Spleen (tissue), 7 donors: ENCODE data around the gene FAM72B.
"Not testable (repeated sequence)": the region's sequence is repeated elsewhere in the genome, so short reads cannot be mapped to it uniquely, and the experiment has no call there.

Experiments
- POLR2A ChIP-seq, 3 donors: fragments of 450-650 bp; IDR thresholded peaks; one replicate each; pipeline ENCODE4 v1.5.1; 2017; ENCODE audit warnings: antibody characterized with exemption in 3 of 3, mild to moderate bottlenecking in 1 of 3
- POLR2AphosphoS5 ChIP-seq, 3 donors: sonication (generic); formaldehyde crosslinking; IDR thresholded peaks; one replicate each; pipeline ENCODE4 v1.5.1; 2017; ENCODE audit warnings: antibody characterized with exemption in 3 of 3
- TF ChIP-seq, protein P1 (sequence below), 11 experiments: fragments of 200-600 bp in 7 of 11; fragments of 450-650 bp in 4 of 11; sonication (generic) in 4 of 11; IDR thresholded peaks in 8 of 11; conservative IDR thresholded peaks in 3 of 11; 1 replicate in 7 of 11; 2 replicates in 4 of 11; pipeline versions ENCODE4 v1.4.0 to v1.8.0; 2016 to 2021; ENCODE audit warnings: antibody characterized with exemption in 11 of 11, inconsistent platforms in 4 of 11, mild to moderate bottlenecking in 1 of 11
- donor health status: DM: no; HTN: no; CAD: no; lungs with moderate emphysema.
- donor health status: DM: no; HTN: no; CAD: no.
- donor health status: DM: no; HTN: no; CAD: no.

GRCh38 chr1:121192512-121192911, 8.4 kb upstream of the FAM72B start:
- TF ChIP-seq POLR2A, POLR2AphosphoS5 (IDR thresholded peaks at IDR 0.05): not testable (repeated sequence)
- TF ChIP-seq, protein P1, sequence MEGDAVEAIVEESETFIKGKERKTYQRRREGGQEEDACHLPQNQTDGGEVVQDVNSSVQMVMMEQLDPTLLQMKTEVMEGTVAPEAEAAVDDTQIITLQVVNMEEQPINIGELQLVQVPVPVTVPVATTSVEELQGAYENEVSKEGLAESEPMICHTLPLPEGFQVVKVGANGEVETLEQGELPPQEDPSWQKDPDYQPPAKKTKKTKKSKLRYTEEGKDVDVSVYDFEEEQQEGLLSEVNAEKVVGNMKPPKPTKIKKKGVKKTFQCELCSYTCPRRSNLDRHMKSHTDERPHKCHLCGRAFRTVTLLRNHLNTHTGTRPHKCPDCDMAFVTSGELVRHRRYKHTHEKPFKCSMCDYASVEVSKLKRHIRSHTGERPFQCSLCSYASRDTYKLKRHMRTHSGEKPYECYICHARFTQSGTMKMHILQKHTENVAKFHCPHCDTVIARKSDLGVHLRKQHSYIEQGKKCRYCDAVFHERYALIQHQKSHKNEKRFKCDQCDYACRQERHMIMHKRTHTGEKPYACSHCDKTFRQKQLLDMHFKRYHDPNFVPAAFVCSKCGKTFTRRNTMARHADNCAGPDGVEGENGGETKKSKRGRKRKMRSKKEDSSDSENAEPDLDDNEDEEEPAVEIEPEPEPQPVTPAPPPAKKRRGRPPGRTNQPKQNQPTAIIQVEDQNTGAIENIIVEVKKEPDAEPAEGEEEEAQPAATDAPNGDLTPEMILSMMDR (IDR thresholded peaks at IDR 0.05 in 8 of 11, conservative IDR thresholded peaks at IDR 0.05 in 3 of 11) = not testable (repeated sequence)
